HG02610 (cell line): ENCODE data around the gene CENPP.
"Not testable (repeated sequence)": the region's sequence is repeated elsewhere in the genome, so short reads cannot be mapped to it uniquely, and the experiment has no call there.

ENCODE experiments used
- ATAC-seq: cut with Tn5 transposase; IDR thresholded peaks from one replicate; pipeline ENCODE4 v1.9.1; 2021; ENCODE audit warnings: mild to moderate bottlenecking, moderate library complexity; ENCODE audit not compliant: unreplicated experiment

CENPP gene

GRCh38 chr9:92377876-92378275 lies 52.1 kb downstream of the CENPP start:
- no peak for ATAC-seq

GRCh38 chr9:92378865-92379560 lies 53.3 kb downstream of the CENPP start:
- no peak for ATAC-seq

DNA sequence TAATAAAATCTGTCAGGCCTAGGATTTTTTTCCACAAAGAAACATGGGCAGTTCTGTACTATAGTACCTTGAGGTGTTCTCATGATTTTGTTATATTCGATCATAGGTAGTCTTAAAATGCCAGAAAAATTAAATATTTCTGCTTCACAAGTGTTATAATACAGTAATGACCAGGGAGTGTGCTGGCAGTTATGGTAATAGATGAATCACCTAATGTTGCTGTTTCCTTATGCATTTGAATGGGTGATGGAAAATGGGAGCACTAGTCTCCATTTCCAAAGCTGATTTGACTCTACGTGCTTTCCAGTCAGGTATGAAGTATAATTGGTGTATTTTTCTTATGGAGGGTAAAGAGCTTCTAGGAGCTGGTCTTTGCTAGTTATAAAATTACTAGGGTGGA lies 54.9 kb downstream of the CENPP start:
- no peak for ATAC-seq

GRCh38 chr9:92381775-92382174 lies 56.0 kb downstream of the CENPP start:
- no peak for ATAC-seq

DNA sequence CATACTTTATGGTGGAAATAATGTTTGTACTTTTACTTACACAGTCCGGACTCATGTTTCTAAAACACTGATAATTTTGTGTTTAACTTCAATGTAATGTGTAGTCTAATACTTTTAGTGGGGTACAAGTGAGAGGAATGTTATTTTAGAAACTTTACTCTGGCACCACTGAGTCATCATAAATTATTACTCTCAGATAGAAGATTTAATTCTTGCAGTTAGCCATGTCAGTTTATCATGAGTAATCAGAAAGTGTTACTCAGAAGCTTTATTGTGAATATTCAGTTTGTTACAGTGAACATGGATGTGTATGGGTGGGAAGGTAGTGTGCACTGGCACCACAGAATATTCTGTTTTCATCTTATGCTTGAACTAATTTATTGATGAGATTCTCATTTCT lies 58.6 kb downstream of the CENPP start:
- ATAC-seq = no peak

- ATAC-seq = no peak
These were observed 59.2 kb downstream of the CENPP start for GRCh38 chr9:92385001-92385400.

- no peak for ATAC-seq
These were observed 59.7 kb downstream of the CENPP start for GRCh38 chr9:92385477-92385876.

- no peak for ATAC-seq
These were observed 60.2 kb downstream of the CENPP start for GRCh38 chr9:92385953-92386352.

GRCh38 chr9:92392690-92393089 lies 66.9 kb downstream of the CENPP start:
- ATAC-seq = no peak

GRCh38 chr9:92393686-92394085 lies 67.9 kb downstream of the CENPP start:
- ATAC-seq = no peak

- no peak for ATAC-seq
These were observed 69.9 kb downstream of the CENPP start for GRCh38 chr9:92395617-92396016.

- ATAC-seq = no peak
These were observed 72.1 kb downstream of the CENPP start for GRCh38 chr9:92397853-92398252.

- no peak for ATAC-seq
These were observed 76.6 kb downstream of the CENPP start for GRCh38 chr9:92402360-92402759.

DNA sequence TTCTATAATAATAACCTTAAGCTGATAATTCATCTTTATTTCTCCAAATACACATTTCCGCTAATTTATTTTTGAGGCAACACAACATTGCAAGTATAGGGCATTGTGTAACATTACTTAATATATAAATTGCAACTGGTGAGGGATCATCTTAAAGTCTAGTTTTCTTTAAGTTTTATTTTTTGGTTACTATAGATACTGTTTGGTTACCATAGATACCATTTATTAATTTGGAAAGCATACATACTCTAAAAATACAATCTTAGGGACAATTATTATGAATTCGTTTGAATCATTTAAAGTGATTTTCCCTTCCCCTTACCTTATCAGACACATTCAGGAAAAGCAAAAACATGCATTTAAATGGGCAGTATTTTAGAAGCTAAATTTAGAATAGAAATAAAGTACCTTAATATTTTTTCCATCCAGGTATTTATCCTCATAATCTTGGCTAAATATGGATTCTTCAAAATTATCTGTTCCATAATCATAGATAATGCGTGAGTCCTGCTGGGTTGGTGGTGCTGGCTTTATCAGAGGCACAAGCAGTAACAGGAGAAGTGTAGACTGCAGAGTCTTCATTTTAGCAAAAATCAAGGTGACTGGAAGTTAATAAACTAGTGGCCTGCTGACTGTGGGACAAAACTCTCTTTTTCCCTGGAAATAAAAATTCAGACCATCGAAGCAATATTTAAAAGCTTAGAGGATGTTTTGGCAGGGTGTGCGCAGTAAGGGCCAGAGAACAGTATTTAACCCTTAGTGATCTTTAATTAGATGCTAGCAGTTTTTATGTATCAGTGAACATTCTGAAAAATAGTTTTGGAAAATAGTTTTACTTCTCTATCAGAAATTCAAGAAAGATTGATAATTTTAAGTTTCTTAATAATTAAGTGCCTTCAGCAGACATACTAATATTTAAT lies 77.3 kb downstream of the CENPP start:
- ATAC-seq = no peak

GRCh38 chr9:92404042-92404836 lies 78.5 kb downstream of the CENPP start, which contains the start of gene OGN:
Gene OGN, minus strand, starts transcription at chr9:92404578. Its CDS starts 1,171 bp downstream, at chr9:92403407.
- no peak for ATAC-seq

DNA sequence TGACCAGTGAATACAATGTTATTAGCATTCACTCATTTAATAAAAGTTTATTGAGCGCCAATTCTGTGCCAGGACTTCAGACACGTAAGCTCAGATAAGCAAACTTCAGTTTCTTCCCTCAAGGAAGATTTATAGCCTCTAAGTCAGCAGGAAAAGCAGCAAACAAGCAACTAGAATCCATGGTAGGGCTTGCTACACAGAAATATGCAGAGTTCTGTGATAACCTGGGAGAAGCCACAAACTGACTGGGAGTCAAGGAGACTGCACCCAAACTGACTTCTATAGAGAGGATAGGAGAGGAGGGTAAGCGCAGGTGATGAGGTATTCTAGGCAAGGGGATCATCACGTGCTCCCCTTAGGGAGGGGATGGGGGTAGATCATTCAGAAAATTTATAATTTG lies 80.1 kb downstream of the CENPP start:
- ATAC-seq = no peak

GRCh38 chr9:92406477-92406876 lies 80.7 kb downstream of the CENPP start:
- peak; percentile 73 for ATAC-seq

DNA sequence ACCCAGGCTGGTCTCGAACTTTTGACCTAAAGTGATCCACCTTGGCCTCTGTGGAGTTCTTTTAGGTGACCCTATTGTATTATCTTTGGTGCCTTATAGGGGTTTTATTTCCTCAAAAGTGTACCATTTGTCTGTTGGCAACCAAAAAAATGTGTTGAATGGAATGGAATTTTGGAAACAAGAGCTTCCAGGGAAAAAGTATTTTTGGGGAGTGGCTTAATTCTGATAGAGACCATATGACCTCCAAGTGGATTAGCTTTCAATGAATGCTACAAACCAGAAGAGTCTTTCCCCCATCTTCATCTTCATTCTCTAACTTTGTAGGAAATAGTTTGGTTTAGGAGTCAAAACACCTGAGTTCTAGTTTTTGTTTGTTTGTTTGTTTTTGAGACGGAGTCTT lies 82.1 kb downstream of the CENPP start:
- no peak for ATAC-seq

GRCh38 chr9:92408747-92409478 lies 83.2 kb downstream of the CENPP start:
- ATAC-seq = no peak

DNA sequence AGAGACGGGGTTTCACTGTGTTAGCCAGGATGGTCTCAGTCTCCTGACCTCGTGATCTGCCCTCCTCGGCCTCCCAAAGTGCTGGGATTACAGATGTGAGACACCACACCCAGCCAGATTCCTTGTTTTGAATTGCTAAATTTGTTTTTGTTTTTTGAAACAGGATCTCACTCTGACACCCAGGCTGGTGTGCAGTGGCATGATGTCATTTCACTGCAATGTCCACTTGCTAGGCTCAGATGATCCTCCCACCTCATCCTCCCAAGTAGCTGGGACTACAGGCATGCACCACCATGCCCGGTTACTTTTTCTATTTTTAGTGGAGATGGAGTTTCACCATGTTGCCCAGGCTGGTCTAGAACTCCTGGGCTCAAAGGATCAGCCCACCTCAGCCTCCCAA lies 85.4 kb downstream of the CENPP start:
- not testable (repeated sequence) for ATAC-seq

- no peak for ATAC-seq
These were observed 88.8 kb downstream of the CENPP start for GRCh38 chr9:92414566-92414965.
